SH-SY5Y (cell line): ENCODE data around the gene OPN5.

Experiments used
- GATA2 ChIP-seq: IDR thresholded peaks from 2 replicates; pipeline ENCODE4 v1.6.1; 2011; ENCODE audit warnings: mild to moderate bottlenecking, low read depth, low read length
- GATA3 ChIP-seq: IDR thresholded peaks from 2 replicates; pipeline ENCODE4 v1.6.1; 2011; ENCODE audit warnings: low read depth, mild to moderate bottlenecking, low read length, moderate library complexity

GRCh38 chr6:47836046-47836445 is 54.2 kb downstream of the OPN5 start:
- no peak for TF ChIP-seq GATA2
- TF ChIP-seq GATA3, result no peak
